Fibroblast of upper back skin (primary cell): ENCODE results near the gene AKR1C4.
A peak's percentile ranks its signal among the peaks of the same experiment; 100 is the strongest.
"Not testable (repeated sequence)": the region's sequence is repeated elsewhere in the genome, so short reads cannot be mapped to it uniquely, and the experiment has no call there.

Source experiments
- DNase-seq: peaks from one replicate; pipeline ENCODE4 v3.0.0-alpha.2; 2013

The AKR1C4 gene

GRCh38 chr10:5209776-5210175, 13.1 kb downstream of the AKR1C4 start:
- DNase-seq: not testable (repeated sequence)

GRCh38 chr10:5210261-5210660, 13.6 kb downstream of the AKR1C4 start:
- DNase-seq: not testable (repeated sequence)

GRCh38 chr10:5211696-5212536, 15.3 kb downstream of the AKR1C4 start:
- no peak for DNase-seq

- no peak for DNase-seq
These were observed 20.2 kb downstream of the AKR1C4 start for GRCh38 chr10:5216801-5217200.

- no peak for DNase-seq
These were observed 22.6 kb downstream of the AKR1C4 start for GRCh38 chr10:5219262-5219661.

- DNase-seq: not testable (repeated sequence)
These were observed 26.3 kb downstream of the AKR1C4 start for GRCh38 chr10:5222942-5223341.

- DNase-seq: no peak
These were observed 32.4 kb downstream of the AKR1C4 start for GRCh38 chr10:5229019-5229418.

- no peak for DNase-seq
These were observed 36.7 kb downstream of the AKR1C4 start for GRCh38 chr10:5233324-5233723.

GRCh38 chr10:5234106-5234860, 37.6 kb downstream of the AKR1C4 start:
- peak; percentile 63 for DNase-seq

- DNase-seq: not testable (repeated sequence)
These were observed 40.9 kb downstream of the AKR1C4 start for GRCh38 chr10:5237541-5237940.

- DNase-seq: no peak
These were observed 45.9 kb downstream of the AKR1C4 start for GRCh38 chr10:5242585-5242984.

- DNase-seq: no peak
These were observed 46.9 kb downstream of the AKR1C4 start for GRCh38 chr10:5243521-5243987.

GRCh38 chr10:5252177-5253037, 55.8 kb downstream of the AKR1C4 start:
- no peak for DNase-seq

- no peak for DNase-seq
These were observed 57.9 kb downstream of the AKR1C4 start for GRCh38 chr10:5254488-5254887.

- not testable (repeated sequence) for DNase-seq
These were observed 61.1 kb downstream of the AKR1C4 start for GRCh38 chr10:5257768-5258167.

- no peak for DNase-seq
These were observed 62.7 kb downstream of the AKR1C4 start for GRCh38 chr10:5259132-5259951.

- no peak for DNase-seq
These were observed 63.4 kb downstream of the AKR1C4 start for GRCh38 chr10:5259952-5260578.

GRCh38 chr10:5260828-5261227, 64.2 kb downstream of the AKR1C4 start:
- DNase-seq: no peak

- DNase-seq: no peak
These were observed 68.5 kb downstream of the AKR1C4 start for GRCh38 chr10:5265139-5265538.

- no peak for DNase-seq
These were observed 69.7 kb downstream of the AKR1C4 start for GRCh38 chr10:5266351-5266750.

- no peak for DNase-seq
These were observed 70.2 kb downstream of the AKR1C4 start for GRCh38 chr10:5266804-5267203.

- DNase-seq: no peak
These were observed 71.6 kb downstream of the AKR1C4 start for GRCh38 chr10:5268234-5268633.
